Measurements from ENCODE around the gene MEX3A. TPM values are rescaled to one million over a fixed set of nuclear protein-coding genes. Genes with fewer than 3 reads are reported as not detected.

Gene MEX3A
- total and polyA plus RNA-seq, 2 of the 8 experiments (the other 6 are each of a cell fraction or from before 2014, with no cell fraction given): 34.1 to 52.4 TPM

DNA sequence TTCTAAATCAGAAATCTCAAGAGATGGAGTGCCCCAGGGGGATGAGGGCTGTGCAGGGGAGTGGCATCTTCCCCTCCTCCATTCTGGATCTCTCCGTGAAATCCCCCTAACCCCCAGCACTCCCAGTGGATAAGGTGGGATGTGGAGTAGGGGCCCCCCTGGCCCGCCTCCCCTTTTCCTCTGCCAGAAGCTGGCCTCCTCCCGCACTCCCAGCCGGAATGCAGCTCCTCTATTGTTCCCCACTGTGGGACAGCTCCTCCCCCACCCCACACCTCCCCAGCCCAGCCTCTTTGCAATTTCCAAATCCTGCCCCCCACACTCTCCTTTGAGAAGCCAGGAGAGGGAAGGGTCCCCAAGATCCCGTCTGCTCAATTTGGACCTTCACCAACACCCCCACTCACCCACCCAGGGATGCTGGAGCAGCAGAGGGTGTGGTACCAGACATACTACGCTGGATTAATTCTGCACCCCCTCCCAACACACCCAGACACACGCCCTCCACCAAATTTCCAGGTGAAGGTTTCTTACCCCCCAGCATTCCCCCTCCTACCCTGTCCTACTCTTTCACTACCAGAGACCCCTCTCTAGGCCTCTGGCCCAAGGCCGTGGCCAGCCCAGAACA is 1.9 kb downstream of the MEX3A start:
- Histone ChIP-seq H3K4ac (replicated peaks; ENCODE audit: insufficient read length, low read depth, low read length) (peak overlapping the region; percentile 82), H4K20me1 (replicated peaks in 1 of 2; ENCODE audit: control insufficient read depth in 1 of 2, insufficient read depth in 2 of 2, low read length in 2 of 2) (peaks cover 14 to 26% of the 10 kb centered on the region in 2 experiments), H3K4me2 (ENCODE audit: insufficient read depth in 1 of 2, low read depth in 2 of 2, low read length in 2 of 2) (peak overlapping the region; percentile 76 to 79), H3K56ac (replicated peaks; ENCODE audit: insufficient read length, low read depth, low read length) (peak overlapping the region; percentile 86), H3K79me2 (ENCODE audit: control insufficient read depth in 1 of 2, insufficient read depth in 2 of 2, low read length in 2 of 2) (peaks cover 19 to 72% of the 10 kb centered on the region in 2 experiments), H2BK5ac (ENCODE audit: low read depth, low read length) (peak overlapping the region; percentile 98; the same call in 1 of the 2 replicates), H2BK15ac (ENCODE audit: low read length) (peak overlapping the region; percentile 72; the same call in 1 of the 2 replicates), H3K4me3 (ENCODE audit: extremely low read depth in 1 of 4, insufficient read depth in 2 of 4, low read depth in 3 of 4, low read length in 4 of 4) (peak overlapping the region; percentile 86 to 98 (median 94)), H4K91ac (replicated peaks; ENCODE audit: insufficient read length, low read length) (peak overlapping the region; percentile 99), H3K9ac (replicated peaks in 1 of 4; ENCODE audit: extremely low read depth in 1 of 4, low read depth in 3 of 4, low read length in 3 of 4) (peak overlapping the region in 3 of 4 experiments; percentile 52 to 90 (median 87); a peak in 5 of 7 replicates), H4K8ac (ENCODE audit: extremely low read depth, insufficient read depth, low read length) (peak overlapping the region; percentile 60), H3K23ac (ENCODE audit: insufficient read length) (no peak overlapping the region), H2AK5ac (ENCODE audit: low read depth, low read length) (no peak overlapping the region), H3K14ac (ENCODE audit: insufficient read length) (no peak overlapping the region), H2BK20ac (ENCODE audit: low read length) (0 out of 2 replicates have a peak overlapping the region, but pooled peaks have one; percentile 21), H3K79me1 (ENCODE audit: low read depth, low read length) (peaks cover 24% of the 10 kb centered on the region), H4K5ac (ENCODE audit: insufficient read length, low read depth, low read length) (peak overlapping the region; percentile 82), H3K9me3 (ENCODE audit: insufficient read depth in 2 of 2, low read depth in 1 of 2, low read length in 1 of 2) (no peaks in the 10 kb centered on the region), H2AFZ (ENCODE audit: low read length) (no peak overlapping the region), H3K27ac (ENCODE audit: low read depth, low read length) (0 out of 2 replicates have a peak overlapping the region, but pooled peaks have one; percentile 86), H3K23me2 (ENCODE audit: low read depth, low read length) (peaks cover 14% of the 10 kb centered on the region), H3K18ac (ENCODE audit: extremely low read depth, low read length) (peak overlapping the region; percentile 93), H3K27me3 (replicated peaks in 1 of 4; ENCODE audit: control insufficient read depth in 3 of 4, extremely low read depth in 1 of 4, insufficient read depth in 3 of 4, low read length in 3 of 4) (no peaks in the 10 kb centered on the region), H3K4me1 (replicated peaks in 1 of 4; ENCODE audit: control insufficient read depth in 3 of 4, insufficient read depth in 4 of 4, low read length in 3 of 4) (peaks cover 15 to 43% (median 29%) of the 10 kb centered on the region in 4 experiments), H2BK12ac (ENCODE audit: low read depth, low read length) (0 out of 2 replicates have a peak overlapping the region, but pooled peaks have one; percentile 39), H2BK120ac (replicated peaks; ENCODE audit: low read depth, low read length) (peak overlapping the region; percentile 77), H3K36me3 (ENCODE audit: control insufficient read depth in 2 of 4, insufficient read depth in 4 of 4, low read length in 3 of 4) (peaks cover 3 to 25% (median 9%) of the 10 kb centered on the region in 4 experiments; a peak in 6 of 8 replicates)
- FAIRE-seq: no peak
- ChIA-PET CTCF (ENCODE audit: partially characterized antibody) (interaction anchor here (0.8 to 2.5 kb wide), 3 partner anchors 10 to 350 kb away, joined by 3 to 17 read pairs (median 6); no protein-coding TSS in a partner anchor), POLR2A (ENCODE audit: partially characterized antibody) (interaction anchor here (0.6 to 3.4 kb wide), 14 partner anchors 9 to 103 kb away, joined by 3 to 20 read pairs (median 4); partner anchors contain the start of genes ARHGEF2, LAMTOR2, LMNA and RAB25)
- 0% methylated on average over 4 of the region's 8 CpGs; no CpG with 5 or more reads in 1 of the 2 experiments for WGBS, 2 experiments (ENCODE audit: extremely low coverage in 1 of 2, insufficient coverage in 1 of 2, insufficient read length in 1 of 2, insufficient replicate concordance in 2 of 2, low coverage in 1 of 2, low lambda C conversion rate in 2 of 2, missing lambda C conversion rate in 1 of 2)
- peak in 1 of 2 experiments; percentile 63 for DNase-seq (ENCODE audit: low read depth in 1 of 2, low spot score in 2 of 2)
- TF ChIP-seq CTBP2 (IDR thresholded peaks at IDR 0.05; ENCODE audit: borderline replicate concordance, insufficient read depth, insufficient read length, low read length) (no peak), CBX8 (IDR thresholded peaks at IDR 0.05; ENCODE audit: borderline replicate concordance, low read depth, low read length) (no peak), TEAD4 (IDR thresholded peaks at IDR 0.05; ENCODE audit: low read depth, low read length) (peak; percentile 91), EGR1 (IDR thresholded peaks at IDR 0.05; ENCODE audit: borderline replicate concordance, low read depth, low read length) (0 out of 2 replicates have a peak, but pooled peaks have one; percentile 29), SIN3A (conservative IDR thresholded peaks at IDR 0.05 in 1 of 2, IDR thresholded peaks at IDR 0.05 in 1 of 2; ENCODE audit: low read depth in 1 of 2, low read length in 2 of 2) (0 out of 4 replicates have a peak, but pooled peaks of 1 of the 2 experiments have one; percentile 24)

Data from H1 (cell line).